ENCODE measurements around the gene VASN.

GRCh38 chr16:4426021-4426684, 54.5 kb downstream of the VASN start:
- TF ChIP-seq POLR2A (IDR thresholded peaks at IDR 0.05) = no peak
- TF ChIP-seq CTCF (IDR thresholded peaks at IDR 0.05) = no peak
